HG03060 (cell line): Measurements from ENCODE around the gene TMEM150B.
A peak's percentile ranks its signal among the peaks of the same experiment; 100 is the strongest.

Source experiments
- ATAC-seq: cut with Tn5 transposase; IDR thresholded peaks from one replicate; pipeline ENCODE4 v1.9.1; 2021; ENCODE audit warnings: low read depth, moderate number of reproducible peaks; ENCODE audit not compliant: unreplicated experiment

The TMEM150B gene

GRCh38 chr19:55309448-55309847 lies 15.7 kb downstream of the TMEM150B start:
- ATAC-seq = no peak

GRCh38 chr19:55308281-55308680 lies 16.9 kb downstream of the TMEM150B start:
- ATAC-seq = no peak

- ATAC-seq = no peak
Observed at GRCh38 chr19:55306712-55307111, 18.4 kb downstream of the TMEM150B start.

DNA sequence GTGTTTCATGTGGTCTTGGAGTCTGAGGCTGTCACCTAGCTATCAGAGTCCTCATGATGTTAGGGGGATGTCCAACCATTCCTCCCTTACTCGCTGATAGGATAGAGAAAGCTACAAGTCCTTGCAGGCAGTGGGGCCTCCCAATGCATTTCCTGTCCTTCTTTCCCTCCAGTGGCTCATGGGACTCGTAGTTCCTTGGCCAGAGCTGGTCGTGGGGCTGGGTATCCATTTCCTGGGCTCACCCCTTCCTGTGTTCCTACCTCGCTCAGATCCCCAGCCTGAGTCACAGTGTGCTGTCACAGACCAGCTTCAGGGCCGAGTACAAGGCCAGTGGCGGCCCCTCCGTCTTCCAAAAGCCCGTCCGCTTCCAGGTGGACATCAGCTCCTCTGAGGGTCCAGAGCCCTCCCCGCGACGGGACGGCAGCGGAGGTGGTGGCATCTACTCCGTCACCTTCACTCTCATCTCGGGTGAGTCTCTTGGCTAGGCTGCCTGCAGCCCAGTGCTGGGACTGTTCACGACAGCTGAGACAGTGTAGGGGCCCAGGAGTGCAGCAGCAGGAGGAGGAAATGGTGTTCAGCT lies 19.1 kb downstream of the TMEM150B start:
- no peak for ATAC-seq

GRCh38 chr19:55305491-55305890 lies 19.6 kb downstream of the TMEM150B start:
- no peak for ATAC-seq

DNA sequence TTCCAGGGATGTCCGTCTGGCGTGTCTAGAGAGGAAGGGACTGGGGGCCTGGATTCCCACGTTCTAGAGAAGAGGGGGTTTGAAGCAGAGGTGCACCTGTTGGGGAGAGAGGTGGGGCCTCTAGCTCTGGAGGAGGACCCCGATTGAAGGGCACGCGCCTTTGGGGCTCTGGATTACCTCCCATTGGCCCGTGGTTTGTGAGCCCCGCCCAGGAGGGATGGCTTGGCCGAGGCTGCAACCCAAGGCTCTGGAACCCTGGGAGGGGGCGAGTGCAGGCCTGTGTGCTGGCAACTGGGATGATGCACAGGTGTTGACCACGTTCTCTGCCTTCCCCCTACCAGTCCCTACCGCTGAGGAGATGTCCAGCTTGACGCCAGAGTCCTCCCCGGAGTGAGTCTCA lies 20.2 kb downstream of the TMEM150B start:
- ATAC-seq = no peak

DNA sequence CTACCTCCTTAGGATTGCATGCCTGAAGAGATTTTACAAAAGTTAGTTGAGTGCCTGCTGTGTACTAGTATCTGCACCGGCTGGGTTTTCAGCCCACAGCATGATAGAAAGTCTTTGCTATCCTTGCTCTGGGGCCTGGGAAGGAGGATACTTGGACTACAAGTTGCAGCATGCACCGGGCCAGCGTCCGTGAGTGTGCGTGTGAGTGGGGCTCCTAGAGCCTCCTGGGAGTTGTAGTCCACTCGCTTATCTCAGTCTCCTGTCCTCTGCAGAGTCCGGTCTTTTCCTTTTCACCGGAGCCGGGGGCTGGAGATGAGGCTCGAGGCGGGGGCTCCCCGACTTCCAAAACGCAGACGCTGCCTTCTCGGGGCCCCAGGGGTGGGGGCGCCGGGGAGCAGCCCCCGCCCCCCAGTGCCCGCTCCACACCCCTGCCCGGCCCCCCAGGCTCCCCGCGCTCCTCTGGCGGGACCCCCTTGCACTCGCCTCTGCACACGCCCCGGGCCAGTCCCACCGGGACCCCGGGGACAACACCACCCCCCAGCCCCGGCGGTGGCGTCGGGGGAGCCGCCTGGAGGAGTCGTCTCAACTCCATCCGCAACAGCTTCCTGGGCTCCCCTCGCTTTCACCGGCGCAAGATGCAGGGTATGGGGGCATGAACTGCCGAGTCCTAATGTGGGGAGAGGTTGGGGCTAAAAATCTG lies 20.7 kb downstream of the TMEM150B start:
- no peak for ATAC-seq

- ATAC-seq = no peak
Observed at GRCh38 chr19:55303477-55303876, 21.7 kb downstream of the TMEM150B start.

DNA sequence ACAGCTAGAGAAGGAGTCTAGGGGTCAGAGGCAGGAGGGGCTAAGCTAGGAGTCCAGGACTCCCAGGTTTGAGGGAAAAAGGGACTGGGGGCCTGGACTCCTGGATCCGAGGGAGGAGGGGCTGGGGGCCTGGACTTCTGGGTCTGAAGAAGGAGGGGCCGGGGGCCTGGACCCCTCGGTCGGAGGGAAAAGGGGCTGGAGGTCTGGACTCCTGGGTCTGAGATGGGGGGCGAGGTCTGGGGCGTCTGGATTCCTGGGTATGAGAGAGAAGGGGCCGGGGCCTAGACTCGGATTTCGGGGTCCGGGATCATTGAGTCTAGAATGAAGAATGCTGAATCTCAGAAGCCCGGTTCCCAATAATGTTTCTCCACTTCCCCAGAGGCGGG lies 22.8 kb downstream of the TMEM150B start:
- no peak for ATAC-seq

- peak; percentile 52 for ATAC-seq
Observed at GRCh38 chr19:55301459-55302317, 23.5 kb downstream of the TMEM150B start.

DNA sequence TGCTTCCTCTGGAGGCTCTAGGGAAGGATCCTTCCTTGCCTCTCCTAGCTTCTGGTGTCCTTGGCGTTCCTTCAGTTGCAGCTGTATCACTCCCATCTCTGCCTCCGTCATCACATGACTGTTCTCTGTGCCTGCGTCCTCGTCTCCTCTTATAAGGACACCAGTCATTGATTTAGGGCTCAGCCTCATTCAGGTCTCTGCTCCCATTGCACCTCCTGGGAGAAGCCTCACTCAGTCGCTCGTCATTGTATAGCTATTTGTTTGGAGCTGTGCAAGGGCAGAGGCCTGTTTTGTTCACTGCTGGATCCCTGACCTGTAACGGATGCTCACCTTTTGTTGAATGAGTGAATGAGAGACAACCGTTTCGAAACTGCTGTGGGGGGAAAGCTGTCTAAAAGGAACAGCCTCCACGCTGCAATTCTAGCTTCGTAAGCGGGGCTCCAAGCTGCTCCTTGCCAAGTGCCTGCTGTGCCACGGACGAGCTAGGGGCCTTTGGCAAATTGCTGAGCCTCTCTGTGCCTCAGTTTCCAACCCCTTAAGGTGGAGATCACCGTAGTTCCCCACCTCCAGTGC lies 24.2 kb downstream of the TMEM150B start:
- ATAC-seq = no peak

GRCh38 chr19:55299991-55300390 lies 25.1 kb downstream of the TMEM150B start:
- ATAC-seq = no peak

DNA sequence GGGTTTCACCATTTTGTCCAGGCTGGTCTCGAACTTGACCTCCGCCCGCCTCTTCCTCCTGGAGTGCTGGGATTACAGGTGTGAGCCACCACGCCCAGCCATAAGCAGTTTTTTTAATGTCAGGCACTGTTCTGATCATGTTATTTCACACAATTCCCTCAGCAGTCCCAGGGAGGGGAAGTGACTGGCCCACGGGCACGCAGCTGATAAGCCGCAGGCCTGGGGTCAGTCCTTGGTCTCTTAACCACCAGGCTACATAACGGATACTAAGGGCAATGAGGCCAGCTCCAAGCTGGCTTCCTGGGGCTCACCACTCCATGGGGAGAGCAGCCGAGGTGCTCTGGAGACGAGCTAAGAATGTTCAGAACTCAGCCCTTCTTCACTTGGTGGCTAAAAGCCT lies 27.9 kb downstream of the TMEM150B start:
- ATAC-seq = no peak

DNA sequence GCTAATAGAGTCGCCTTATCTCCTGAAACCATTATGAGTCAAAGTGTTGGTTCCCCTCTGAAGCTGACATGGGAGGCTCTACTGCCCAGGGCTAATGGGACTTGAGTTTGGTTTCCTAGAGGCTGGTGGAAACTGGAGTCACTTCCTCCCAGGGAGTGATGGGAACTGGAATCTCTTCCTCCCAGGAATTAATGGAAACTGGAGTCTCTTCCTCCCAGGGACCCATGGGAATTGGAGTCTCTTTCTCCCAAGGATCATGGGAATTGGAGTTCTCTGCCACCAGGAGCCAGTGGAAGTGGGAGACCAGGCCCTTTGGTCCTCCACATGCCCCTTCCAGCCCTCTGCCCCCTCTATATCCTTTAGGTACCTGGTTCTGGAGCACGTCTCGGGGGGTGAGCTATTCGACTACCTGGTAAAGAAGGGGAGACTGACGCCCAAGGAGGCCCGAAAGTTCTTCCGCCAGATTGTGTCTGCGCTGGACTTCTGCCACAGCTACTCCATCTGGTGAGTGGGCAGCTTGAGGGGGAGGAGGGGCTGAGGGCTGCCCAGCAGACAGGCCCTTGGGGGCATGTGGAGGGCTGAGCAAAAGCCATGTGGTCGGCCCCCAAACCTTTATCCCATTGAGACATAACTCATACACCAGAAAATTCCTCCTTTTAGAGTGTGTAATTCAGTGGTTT lies 35.9 kb downstream of the TMEM150B start:
- no peak for ATAC-seq

DNA sequence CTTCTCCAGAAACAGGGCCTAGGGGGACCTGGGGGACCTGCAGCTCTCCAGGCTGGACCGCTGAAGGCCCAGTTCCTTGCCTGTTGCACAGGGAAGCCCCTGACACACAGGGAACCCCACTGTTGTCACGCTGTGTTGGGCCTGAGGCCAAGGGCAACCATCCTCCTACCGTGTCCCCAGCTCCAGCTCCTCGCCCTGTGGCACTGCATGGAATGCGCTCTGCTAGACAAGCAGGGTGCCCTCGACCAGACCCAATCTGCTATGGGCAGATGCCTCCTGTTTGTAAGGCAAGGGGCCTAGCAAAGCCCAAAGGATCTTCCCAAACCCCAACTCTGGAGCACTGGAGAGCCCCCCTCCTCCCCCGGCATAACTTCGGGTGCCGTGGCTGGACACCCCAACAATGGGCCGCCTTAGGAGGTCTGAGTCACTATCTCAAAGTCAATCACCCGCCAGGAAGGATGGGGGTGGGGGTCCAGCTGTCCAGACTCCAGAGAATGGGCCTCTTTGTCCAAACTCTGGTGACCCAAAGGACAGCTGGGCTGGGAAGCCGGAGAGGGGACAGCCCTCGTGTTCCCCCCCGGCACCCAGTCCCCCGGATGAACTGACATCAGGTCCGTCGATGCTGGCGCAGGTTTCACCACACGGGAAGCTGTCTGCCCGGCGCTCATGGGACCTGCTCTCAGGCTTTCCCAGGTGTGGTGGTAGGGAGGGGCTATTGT lies 37.6 kb downstream of the TMEM150B start:
- no peak for ATAC-seq

DNA sequence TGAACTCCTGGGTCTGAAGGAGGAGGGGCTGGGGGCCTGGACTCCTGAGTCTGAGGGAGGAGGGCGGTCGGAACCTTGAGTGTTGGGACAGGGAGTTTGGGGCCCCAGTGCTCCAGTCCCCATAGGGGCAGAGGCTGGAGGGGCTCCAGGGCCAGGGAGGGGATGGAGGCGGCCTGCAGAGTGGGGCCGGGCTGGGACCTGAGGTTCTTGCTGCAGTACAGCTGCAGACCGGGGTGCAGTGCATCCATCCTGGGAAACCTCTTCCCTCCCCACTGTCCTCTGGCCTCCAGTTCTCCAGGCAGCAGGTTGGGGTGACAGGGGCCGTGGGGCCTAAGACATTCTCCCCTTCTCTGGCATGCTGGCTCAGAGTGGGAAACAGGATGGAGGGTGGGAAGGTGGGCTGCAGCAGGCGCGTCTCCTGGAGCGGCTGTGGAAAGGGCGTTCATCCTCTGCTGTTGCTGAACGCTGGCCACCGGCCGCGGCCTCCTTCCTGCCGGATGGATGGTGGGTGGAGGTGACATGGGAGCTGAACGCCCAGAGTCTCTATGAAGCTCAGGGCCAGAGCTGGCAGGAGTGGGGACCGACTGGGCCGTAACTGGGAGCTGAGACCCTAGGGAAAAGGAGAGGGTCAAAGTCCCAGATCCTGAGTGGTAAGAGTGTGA lies 39.8 kb downstream of the TMEM150B start:
- no peak for ATAC-seq

DNA sequence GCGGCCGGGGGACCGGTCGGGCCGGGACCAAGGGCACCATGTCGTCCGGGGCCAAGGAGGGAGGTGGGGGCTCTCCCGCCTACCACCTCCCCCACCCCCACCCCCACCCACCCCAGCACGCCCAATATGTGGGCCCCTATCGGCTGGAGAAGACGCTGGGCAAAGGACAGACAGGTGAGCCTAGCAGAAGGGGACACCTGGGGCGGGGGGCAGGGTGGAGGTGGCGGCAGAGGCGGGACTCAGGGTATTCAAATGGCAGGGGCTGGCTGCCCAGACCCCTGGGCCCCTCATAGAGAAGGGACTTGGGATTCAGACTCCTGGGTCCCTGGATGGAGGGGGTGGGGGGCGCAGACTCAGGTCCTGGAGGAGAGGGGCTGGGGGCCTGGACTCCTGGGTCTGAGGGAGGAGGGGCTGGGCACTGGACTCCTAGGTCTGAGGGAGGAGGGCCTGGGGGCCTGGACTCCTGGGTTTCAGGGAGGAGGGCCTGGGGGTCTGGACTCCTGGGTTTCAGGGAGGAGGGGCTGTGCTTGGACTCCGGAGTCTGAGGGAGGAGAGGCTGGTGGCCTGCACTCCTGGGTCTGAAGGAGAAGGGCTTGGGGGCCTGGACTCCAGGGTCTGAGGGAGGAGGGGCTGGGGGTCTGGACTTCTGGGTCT lies 40.6 kb downstream of the TMEM150B start:
- ATAC-seq = no peak

GRCh38 chr19:55283548-55284377 lies 41.4 kb downstream of the TMEM150B start, which contains the start of gene BRSK1:
Gene BRSK1 (plus strand): TSS chr19:55283997. CDS start chr19:55284443, 446 bp downstream.
- ATAC-seq = no peak
